Measurements from ENCODE around the gene CTXND2. TPM values are rescaled to one million over a fixed set of nuclear protein-coding genes. Genes with fewer than 3 reads are reported as not detected.
"Not testable (repeated sequence)": the region's sequence is repeated elsewhere in the genome, so short reads cannot be mapped to it uniquely, and the experiment has no call there.

CTXND2 gene
- total RNA-seq, 2 donors from 2014 or later, result 1.4 TPM; not detected in 1

GRCh38 chr1:150876119-150876454, 10.8 kb upstream of the CTXND2 start:
- Histone ChIP-seq H3K36me3 (no peaks in the 10 kb centered on the region), H3K27me3 (replicated peaks; ENCODE audit: insufficient read depth) (no peaks in the 10 kb centered on the region), H3K4me3 (peak overlapping the region; percentile 83 to 90), H3K4me1 (replicated peaks) (no peaks in the 10 kb centered on the region), H3K9me3 (no peaks in the 10 kb centered on the region), H3K27ac (peak overlapping the region; percentile 95 to 98)
- no peak for DNase-seq (ENCODE audit: low spot score)
- WGBS, result under 1% methylated on average over 23 of the region's 23 CpGs
- intact Hi-C loops (cut with DNase I), result loop anchor here (5.0 to 10.0 kb wide), 2 partner anchors 46 to 99 kb away; partner anchors contain the start of gene CERS2
- TF ChIP-seq POLR2AphosphoS5 (IDR thresholded peaks at IDR 0.05), result no peak
- TF ChIP-seq POLR2A (IDR thresholded peaks at IDR 0.05), result no peak
- no peak for TF ChIP-seq CTCF (IDR thresholded peaks at IDR 0.05)

GRCh38 chr1:150878931-150879330, 8.0 kb upstream of the CTXND2 start:
- H3K4me1 ChIP-seq (replicated peaks); H3K36me3 ChIP-seq; DNase-seq (ENCODE audit: low spot score); H3K4me3 ChIP-seq; H3K27me3 ChIP-seq (replicated peaks; ENCODE audit: insufficient read depth); H3K27ac ChIP-seq; H3K9me3 ChIP-seq: not testable (repeated sequence)
- WGBS, result 88% methylated on average over 2 of the region's 2 CpGs
- intact Hi-C loops (cut with DNase I), result loop anchor here (5.0 to 10.0 kb wide), 2 partner anchors 43 to 96 kb away; partner anchors contain the start of gene CERS2

GRCh38 chr1:150881331-150882070, 5.4 kb upstream of the CTXND2 start:
- WGBS, result 57% methylated on average over 2 of the region's 2 CpGs
- H3K27ac ChIP-seq, result no peak overlapping the region
- no peak overlapping the region for H3K4me3 ChIP-seq
- TF ChIP-seq POLR2AphosphoS5 (IDR thresholded peaks at IDR 0.05) (no peak), CTCF (IDR thresholded peaks at IDR 0.05) (no peak), POLR2A (IDR thresholded peaks at IDR 0.05) (no peak)
- H3K4me1 ChIP-seq (replicated peaks), result no peaks in the 10 kb centered on the region
- no peaks in the 10 kb centered on the region for H3K9me3 ChIP-seq
- intact Hi-C loops (cut with DNase I), result no loop called here
- DNase-seq (ENCODE audit: low spot score), result no peak
- no peaks in the 10 kb centered on the region for H3K27me3 ChIP-seq (replicated peaks; ENCODE audit: insufficient read depth)
- no peaks in the 10 kb centered on the region for H3K36me3 ChIP-seq

GRCh38 chr1:150883121-150883520, 3.8 kb upstream of the CTXND2 start:
- DNase-seq (ENCODE audit: low spot score); H3K4me1 ChIP-seq (replicated peaks); H3K27ac ChIP-seq; H3K4me3 ChIP-seq; intact Hi-C loops (cut with DNase I); H3K27me3 ChIP-seq (replicated peaks; ENCODE audit: insufficient read depth); H3K9me3 ChIP-seq; H3K36me3 ChIP-seq: not testable (repeated sequence)
- WGBS, result 89% methylated on average over 5 of the region's 5 CpGs

GRCh38 chr1:150888727-150889126, 1.8 kb downstream of the CTXND2 start:
- intact Hi-C loops (cut with DNase I), result no loop called here
- Histone ChIP-seq H3K4me3 (no peak overlapping the region), H3K27me3 (replicated peaks; ENCODE audit: insufficient read depth) (no peaks in the 10 kb centered on the region), H3K36me3 (no peaks in the 10 kb centered on the region), H3K9me3 (no peaks in the 10 kb centered on the region), H3K27ac (no peak overlapping the region), H3K4me1 (replicated peaks) (no peaks in the 10 kb centered on the region)
- 88% methylated on average over 8 of the region's 8 CpGs for WGBS
- no peak for DNase-seq (ENCODE audit: low spot score)
- TF ChIP-seq CTCF (IDR thresholded peaks at IDR 0.05) (no peak), POLR2A (IDR thresholded peaks at IDR 0.05) (no peak), POLR2AphosphoS5 (IDR thresholded peaks at IDR 0.05) (no peak)

GRCh38 chr1:150890033-150890416, 3.1 kb downstream of the CTXND2 start:
- Histone ChIP-seq H3K4me1 (replicated peaks) (no peaks in the 10 kb centered on the region), H3K36me3 (no peaks in the 10 kb centered on the region), H3K4me3 (no peak overlapping the region), H3K27ac (no peak overlapping the region), H3K9me3 (no peaks in the 10 kb centered on the region), H3K27me3 (replicated peaks; ENCODE audit: insufficient read depth) (no peaks in the 10 kb centered on the region)
- intact Hi-C loops (cut with DNase I), result no loop called here
- DNase-seq (ENCODE audit: low spot score), result no peak
- WGBS, result 69% methylated on average over 1 of the region's 1 CpG
- TF ChIP-seq POLR2A (IDR thresholded peaks at IDR 0.05), result no peak
- no peak for TF ChIP-seq POLR2AphosphoS5 (IDR thresholded peaks at IDR 0.05)
- TF ChIP-seq CTCF (IDR thresholded peaks at IDR 0.05), result no peak
